Raji (cell line): ENCODE results near the gene GAB1.

ENCODE experiments used
- POLR2A ChIP-seq: IDR thresholded peaks from 2 replicates; pipeline ENCODE4 v1.6.1; 2011; ENCODE audit warnings: low read depth, low read length, control low read depth; ENCODE audit not compliant: insufficient read depth

GAB1 gene

DNA sequence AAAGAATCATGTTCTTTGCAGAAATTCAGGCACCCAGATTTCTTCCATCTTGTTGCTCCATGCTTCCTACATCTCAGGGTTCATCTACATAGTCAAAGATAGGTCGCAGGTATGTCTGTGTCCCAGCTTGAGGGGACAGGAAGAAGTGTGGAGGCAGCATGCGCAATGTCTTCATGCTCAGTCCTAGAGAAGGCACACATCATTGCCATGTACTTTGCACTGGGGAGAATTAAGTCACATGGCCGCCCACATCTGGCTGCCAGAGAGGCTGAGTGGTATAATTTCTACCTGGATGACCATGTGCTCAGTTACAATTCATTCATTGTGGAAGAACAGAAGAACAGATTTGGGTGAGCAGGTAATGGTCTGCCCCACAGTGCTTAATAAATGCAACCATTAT lies 54.1 kb downstream of the GAB1 start:
- TF ChIP-seq POLR2A = no peak

DNA sequence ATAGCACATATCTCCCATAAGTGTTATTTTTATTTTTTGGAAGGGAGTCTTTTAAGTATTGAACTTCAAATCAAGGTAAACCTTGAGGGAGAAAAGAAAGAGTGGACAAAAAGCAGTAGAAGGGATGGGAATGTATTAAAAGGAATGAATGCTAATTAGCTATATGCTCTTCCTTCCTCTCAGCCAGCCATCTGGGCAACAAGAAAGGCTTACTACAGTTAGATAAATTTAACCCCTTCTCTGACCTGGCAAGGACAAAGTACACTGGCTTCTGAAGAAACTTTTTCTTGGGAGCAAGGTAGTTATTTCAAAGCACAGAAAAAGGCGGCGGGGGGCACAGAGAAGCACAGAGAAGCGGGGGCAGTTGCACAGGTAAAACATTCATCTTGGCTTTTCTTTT lies 54.6 kb downstream of the GAB1 start:
- TF ChIP-seq POLR2A = no peak

DNA sequence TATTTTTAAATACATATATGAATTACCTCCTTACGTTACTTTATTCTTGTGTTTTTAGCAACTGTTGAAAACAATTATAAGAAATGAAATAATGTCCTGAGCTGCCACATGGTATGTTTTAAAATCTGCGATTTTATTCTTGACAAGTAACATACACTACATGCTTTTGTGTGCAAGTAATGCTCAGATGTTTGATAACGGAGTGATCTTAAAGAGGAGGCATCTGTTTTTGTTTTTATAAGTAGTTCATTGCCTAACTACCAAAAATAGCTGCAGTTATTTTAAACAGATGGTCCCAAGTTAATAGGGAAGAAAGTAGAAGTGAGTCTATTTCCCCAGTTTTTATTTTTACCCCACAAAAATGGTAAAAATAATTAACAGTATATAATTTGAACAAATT lies 55.2 kb downstream of the GAB1 start:
- TF ChIP-seq POLR2A = no peak

DNA sequence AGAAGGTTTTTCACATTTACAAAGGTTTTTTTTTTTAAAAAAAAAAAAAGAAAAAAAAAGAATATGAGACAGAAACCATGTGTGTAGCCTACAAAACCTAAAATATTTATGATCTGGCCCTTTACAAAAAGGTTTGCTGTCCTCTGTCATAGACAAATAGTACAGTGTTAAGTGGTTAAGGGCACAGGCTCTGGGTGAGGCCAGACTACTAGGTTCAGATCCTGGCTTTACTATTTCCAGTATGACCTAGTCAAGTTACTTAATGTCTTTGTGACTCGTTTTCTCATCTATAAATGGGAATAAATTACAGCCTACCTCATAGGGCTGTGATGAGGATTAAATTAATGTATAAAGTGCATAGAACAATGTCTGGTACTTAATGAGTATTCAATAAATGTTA lies 56.5 kb downstream of the GAB1 start:
- no peak for TF ChIP-seq POLR2A

DNA sequence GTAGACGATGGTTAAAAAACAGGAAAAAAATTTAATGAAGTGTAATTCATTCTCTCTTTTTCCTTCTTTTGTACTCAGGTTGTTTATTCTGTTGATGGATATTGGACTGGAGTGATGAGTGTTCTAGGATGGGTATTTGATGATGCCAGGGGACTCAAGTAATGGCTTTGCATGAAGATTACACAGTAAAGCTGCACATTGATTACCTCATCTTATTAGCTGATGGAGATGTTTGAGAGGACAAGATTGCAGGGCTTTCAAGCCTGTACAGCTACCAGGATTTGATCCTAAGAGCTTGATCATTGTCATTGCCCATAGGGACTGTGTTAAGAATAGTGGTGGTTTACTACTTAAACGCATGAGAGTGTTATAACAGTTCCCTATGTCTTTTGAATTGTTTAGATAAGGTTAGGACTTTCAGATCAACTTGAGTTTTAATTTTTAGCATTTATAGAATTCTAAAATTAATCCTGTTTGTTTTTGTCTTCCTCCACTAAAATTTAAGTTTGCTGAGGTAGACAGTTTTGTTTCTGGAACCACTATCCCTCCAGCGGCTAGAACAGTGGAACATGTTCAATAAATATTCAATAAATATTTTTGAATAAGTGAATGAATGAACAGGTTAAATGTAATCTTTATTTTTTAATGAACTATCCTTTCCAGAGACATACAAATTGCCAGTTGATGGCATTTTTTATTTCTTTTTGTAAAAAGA lies 58.2 kb downstream of the GAB1 start:
- TF ChIP-seq POLR2A = no peak

DNA sequence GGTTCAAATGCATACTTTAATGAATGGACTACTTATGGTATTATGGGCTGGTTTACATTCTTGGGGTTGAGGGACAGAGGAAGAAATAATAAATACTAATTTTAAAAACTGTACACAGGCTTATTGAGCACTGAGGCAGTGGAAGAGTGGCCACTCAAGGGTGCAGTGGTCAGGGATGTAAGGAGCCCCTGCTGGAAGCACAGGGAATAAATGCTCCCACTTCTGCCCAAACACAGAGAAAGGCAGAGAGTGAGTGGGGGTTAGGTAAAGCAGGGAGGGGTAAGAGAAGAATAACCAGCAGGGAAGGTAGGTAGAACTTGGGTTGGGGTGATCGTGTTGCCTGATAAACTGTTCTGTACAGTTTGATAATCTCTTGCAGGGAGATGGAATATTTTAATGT lies 60.0 kb downstream of the GAB1 start:
- no peak for TF ChIP-seq POLR2A

DNA sequence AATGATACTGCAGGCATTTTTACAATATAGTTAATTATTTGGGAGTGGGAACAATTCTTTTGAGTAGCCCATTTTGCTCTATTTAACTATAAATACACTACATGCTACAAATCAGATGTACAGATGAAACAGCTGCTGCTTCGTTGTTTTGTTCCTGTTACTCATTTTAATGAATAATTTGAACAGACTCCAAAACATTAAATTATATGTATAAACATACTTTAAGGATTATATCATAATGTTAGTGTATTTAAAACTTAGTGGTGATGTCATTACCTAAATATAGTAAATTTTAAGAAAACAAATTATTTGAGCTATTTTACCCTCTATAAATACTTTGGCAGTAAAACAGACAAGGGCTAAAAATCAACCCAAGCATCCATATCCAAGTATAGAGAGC lies 60.7 kb downstream of the GAB1 start:
- no peak for TF ChIP-seq POLR2A

DNA sequence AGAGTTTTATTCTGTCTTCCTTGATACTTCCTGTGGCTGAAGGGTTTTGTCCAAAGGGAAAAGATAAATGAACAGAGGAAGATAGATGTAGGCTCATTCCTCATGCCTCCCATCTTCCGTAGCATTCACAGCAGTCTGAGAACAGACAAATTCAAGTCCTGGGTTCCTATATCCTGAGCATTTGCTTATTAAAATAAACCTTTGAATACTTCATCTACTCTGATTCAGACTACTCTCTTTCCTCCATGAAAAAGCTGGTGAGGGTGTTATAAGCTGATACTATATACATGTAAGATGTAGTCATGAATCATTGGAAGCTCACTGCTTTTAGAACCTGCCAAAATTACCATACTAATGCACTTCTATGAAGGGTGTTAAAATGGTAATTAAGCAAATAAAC lies 61.2 kb downstream of the GAB1 start:
- TF ChIP-seq POLR2A = no peak

DNA sequence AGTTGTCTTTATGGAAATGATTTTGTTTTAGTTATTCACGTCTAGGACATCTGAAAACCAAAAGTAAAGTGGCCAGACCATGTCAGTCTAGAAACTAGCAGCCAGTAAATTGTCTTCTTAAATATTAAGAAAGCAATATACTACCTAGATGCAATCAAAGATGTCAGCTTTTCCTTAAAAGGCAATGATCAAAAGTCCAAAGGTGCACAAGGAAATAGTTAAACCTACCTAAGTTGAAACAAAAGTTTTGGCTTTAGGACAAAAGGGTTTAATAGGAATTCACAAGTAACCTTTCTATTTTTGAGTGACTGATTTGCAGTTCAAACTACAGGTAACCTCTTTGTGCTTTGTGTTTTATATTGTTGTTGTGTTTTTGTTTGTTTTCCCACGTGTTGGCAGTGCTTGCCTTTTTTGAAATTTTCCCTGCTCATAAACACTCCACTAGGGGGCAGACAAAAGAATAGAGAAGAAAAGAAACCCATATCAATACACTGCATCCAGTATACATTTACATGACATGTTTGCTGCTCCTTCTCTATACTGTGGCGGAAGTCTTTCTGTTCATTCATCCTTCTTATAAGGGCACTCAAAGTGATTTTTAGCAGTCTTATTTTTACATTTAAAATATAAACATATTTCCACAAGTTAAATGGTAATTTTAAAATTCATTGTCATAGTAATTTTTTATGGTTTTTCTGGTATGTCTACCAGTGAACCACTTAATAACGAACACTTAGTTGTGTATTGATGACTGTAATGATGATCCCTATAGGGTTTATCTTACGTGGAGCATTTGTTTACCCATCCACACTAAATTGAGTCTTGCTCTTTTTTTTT lies 62.7 kb downstream of the GAB1 start:
- no peak for TF ChIP-seq POLR2A

DNA sequence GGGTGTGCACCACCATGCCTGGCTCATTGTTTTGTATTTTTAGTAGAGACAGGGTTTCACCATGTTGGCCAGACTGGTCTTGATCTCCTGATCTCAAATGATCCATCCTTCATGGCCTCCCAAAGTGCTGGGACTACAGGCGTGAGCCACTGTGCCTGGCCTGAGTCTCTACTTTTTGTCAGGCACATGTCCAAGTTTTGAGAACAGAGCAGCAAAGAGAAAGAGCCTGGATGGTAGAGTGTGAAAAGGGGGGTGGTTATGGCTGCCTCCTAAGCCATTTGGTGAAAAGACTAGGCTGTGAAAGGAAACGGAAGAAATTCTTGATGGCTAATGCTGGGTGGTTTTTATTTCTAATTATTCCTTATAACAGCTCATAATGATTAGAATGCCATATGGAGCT lies 63.4 kb downstream of the GAB1 start:
- no peak for TF ChIP-seq POLR2A

DNA sequence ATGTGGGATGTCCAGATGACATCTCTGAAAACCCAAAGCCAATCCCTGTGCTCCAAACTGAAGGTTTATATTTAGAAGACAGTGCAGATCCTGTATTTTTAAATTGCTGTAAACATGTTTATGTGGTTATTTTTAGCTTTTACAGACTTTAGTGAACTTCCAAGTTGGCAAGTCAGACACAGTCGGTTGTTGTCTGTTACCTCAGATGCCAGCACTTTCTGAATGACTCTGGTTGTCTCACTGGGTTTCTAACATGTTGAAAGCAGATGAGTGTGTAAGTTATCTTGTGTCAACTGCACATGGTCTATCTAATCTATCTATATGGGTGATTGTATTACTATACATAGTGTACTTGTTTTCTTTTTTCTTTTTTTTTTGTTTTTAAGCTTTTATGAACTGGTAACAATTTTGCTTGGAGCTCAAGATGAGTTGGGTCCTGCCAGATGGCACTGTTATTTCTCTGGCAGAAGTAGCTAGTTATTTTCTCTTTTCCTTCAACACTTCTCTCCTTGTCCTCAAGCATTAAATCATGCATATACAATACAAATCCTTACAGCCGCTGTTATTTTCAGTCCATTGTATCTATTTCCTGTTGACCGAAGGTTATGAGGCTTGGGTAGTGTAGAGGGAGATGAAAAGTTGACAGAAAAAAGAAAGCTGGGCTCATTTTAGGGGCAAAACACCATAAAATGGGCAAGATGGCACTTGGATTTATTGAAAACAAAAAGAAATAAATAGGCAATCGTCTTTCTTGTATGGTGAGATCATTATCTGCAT lies 66.3 kb downstream of the GAB1 start:
- no peak for TF ChIP-seq POLR2A

DNA sequence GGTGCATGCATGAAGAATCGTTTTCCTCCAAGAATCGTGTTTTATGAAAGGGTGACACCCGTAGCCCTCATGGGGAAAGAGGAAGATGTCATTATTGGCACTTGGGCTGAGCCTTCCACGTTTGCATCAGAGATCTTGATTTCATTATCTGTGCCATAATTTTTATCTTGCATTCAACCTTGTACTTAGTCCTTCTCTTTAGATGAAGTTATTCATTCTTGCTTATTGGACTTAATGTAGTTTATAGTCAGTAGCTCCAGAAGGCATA lies 66.8 kb downstream of the GAB1 start:
- TF ChIP-seq POLR2A = peak; percentile 30; the same call in 1 of the 2 replicates

DNA sequence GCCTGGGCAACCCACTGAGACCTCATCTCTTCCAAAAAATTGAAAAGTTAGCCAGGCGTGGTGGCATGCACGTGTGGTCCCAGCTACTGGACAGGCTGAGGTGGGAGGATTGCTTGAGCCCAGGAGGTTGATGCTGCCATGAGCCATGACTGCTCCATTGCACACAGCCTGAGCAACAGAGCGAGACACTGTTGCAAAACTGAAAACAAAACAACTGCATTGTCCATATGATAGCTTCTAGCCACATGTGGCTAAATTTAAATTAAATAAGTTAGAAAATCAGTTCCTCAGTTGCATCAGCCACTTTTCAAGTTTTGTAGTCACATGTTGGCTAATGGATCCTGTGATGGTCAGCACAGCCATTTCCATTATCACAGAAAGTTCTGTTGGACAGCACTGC lies 67.9 kb downstream of the GAB1 start:
- peak; percentile 55 for TF ChIP-seq POLR2A

DNA sequence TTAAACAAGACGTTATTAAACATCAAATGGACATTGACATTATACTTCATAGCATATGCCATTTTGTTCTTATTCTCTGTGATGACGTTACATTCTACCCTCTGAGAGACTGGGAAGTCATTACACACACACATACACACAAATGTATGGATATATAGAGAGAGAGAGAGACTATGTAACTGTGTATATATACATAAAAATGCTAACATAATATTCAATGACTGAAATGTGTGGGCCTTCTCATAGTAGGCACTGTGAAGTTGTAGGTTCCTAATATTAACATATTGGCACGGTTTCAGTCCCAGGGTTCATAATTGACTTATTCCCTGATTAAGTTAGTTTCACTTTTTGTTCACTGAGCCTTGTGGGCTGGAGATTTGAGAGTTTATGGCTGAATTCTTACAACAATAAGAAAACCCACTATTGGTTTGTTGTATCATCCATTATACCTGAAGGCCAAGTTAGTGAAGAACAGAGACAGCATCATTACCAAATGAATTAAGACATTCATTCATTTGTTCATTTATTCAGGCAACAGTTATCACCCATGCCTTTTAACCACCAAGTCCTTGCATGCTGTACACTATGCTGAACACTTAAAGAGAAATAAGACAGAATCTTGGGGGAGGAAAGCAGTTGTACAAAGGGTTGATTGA lies 68.5 kb downstream of the GAB1 start:
- no peak for TF ChIP-seq POLR2A

DNA sequence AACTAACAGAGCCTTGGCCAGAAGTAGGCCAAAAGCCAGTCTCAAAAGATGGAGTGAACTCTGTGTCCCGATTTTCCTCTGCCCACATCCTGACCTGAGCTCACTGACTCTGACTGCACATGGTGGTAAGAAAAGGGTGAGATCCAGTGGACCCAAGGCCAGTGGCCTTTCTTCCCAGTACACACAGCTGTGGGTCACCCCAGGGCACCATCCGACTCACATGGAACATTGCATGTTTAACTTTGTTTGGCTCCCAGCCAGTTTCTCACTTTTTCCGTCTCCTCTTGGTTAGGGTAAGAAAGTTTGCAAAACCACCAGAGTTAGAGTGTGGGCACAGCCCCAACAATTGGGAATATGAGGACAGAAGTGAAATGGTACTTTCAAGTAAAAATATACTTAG lies 69.8 kb downstream of the GAB1 start:
- TF ChIP-seq POLR2A = no peak
